AG08395 (cell line): ENCODE measurements around the gene GPBP1L1.
"Not testable (repeated sequence)": the region's sequence is repeated elsewhere in the genome, so short reads cannot be mapped to it uniquely, and the experiment has no call there.

Source experiments
- DNase-seq: peaks from one replicate; pipeline ENCODE4 v3.0.0; 2012; ENCODE audit warnings: mixed read lengths, low spot score

Gene GPBP1L1

GRCh38 chr1:45640293-45640692 is 46.0 kb downstream of the GPBP1L1 start:
- DNase-seq: no peak

GRCh38 chr1:45635211-45635610 is 51.1 kb downstream of the GPBP1L1 start:
- no peak for DNase-seq

GRCh38 chr1:45630429-45630828 is 55.9 kb downstream of the GPBP1L1 start:
- DNase-seq: no peak

GRCh38 chr1:45629035-45629434 is 57.3 kb downstream of the GPBP1L1 start:
- no peak for DNase-seq

GRCh38 chr1:45623972-45624371 is 62.4 kb downstream of the GPBP1L1 start, which contains the start of gene CCDC17:
CCDC17 (minus strand) TSS chr1:45624054; CDS start chr1:45623909, 145 bp downstream.
- DNase-seq: peak; percentile 22

- peak; percentile 16 for DNase-seq
These were observed 63.6 kb downstream of the GPBP1L1 start for GRCh38 chr1:45622524-45623394.

- no peak for DNase-seq
These were observed 64.3 kb downstream of the GPBP1L1 start for GRCh38 chr1:45621895-45622523.

- no peak for DNase-seq
These were observed 64.9 kb downstream of the GPBP1L1 start for GRCh38 chr1:45621501-45621836.

GRCh38 chr1:45620588-45621500 is 65.5 kb downstream of the GPBP1L1 start:
- DNase-seq: no peak

- DNase-seq: no peak
These were observed 67.0 kb downstream of the GPBP1L1 start for GRCh38 chr1:45619149-45619921.

- DNase-seq: no peak
These were observed 68.7 kb downstream of the GPBP1L1 start for GRCh38 chr1:45617618-45618017.

GRCh38 chr1:45615885-45616284 is 70.4 kb downstream of the GPBP1L1 start:
- DNase-seq: no peak

- no peak for DNase-seq
These were observed 73.3 kb downstream of the GPBP1L1 start for GRCh38 chr1:45612941-45613579.

- DNase-seq: no peak
These were observed 75.6 kb downstream of the GPBP1L1 start for GRCh38 chr1:45610589-45611226.

- no peak for DNase-seq
These were observed 77.9 kb downstream of the GPBP1L1 start for GRCh38 chr1:45608175-45609156.

- DNase-seq: no peak
These were observed 78.8 kb downstream of the GPBP1L1 start for GRCh38 chr1:45607404-45608074.

- DNase-seq: no peak
These were observed 82.1 kb downstream of the GPBP1L1 start for GRCh38 chr1:45604239-45604638.

GRCh38 chr1:45596765-45597164 is 89.6 kb downstream of the GPBP1L1 start:
- not testable (repeated sequence) for DNase-seq

- no peak for DNase-seq
These were observed 91.9 kb downstream of the GPBP1L1 start for GRCh38 chr1:45594412-45594811.
